ENCODE measurements around the gene ANGPTL2. TPM values are rescaled to one million over a fixed set of nuclear protein-coding genes. Genes with fewer than 3 reads are reported as not detected.

ANGPTL2 gene
- total RNA-seq, 1 experiment from 2014 or later = 5.1 TPM

GRCh38 chr9:127081250-127082185 is 40.9 kb downstream of the ANGPTL2 start:
- no peaks in the 10 kb centered on the region for H3K23me2 ChIP-seq (ENCODE audit: insufficient read length, low read depth, low read length, poor library complexity, severe bottlenecking)
- DNase-seq = no peak
- H3K4me1 Mint-ChIP-seq = peaks cover 20 to 22% of the 10 kb centered on the region in 2 experiments
- H3K4me2 ChIP-seq (ENCODE audit: insufficient read depth, insufficient read length, low read length) = no peak overlapping the region
- WGBS (ENCODE audit: extremely low coverage, insufficient read length, low lambda C conversion rate) = no CpG with 5 or more reads among the region's 8 CpGs
- H3K4ac ChIP-seq (ENCODE audit: low read depth, low read length) = no peak overlapping the region
- no peaks in the 10 kb centered on the region for H4K20me1 ChIP-seq (ENCODE audit: control insufficient read depth, insufficient read depth, insufficient read length)
- H3K9me3 ChIP-seq (ENCODE audit: control insufficient read depth, low read depth, low read length) = no peaks in the 10 kb centered on the region
- H3K36me3 Mint-ChIP-seq (ENCODE audit: insufficient read depth in 1 of 3, low read depth in 3 of 3) = peaks cover 2 to 7% (median 7%) of the 10 kb centered on the region in 3 experiments; a peak in 6 of 7 replicates
- no peak overlapping the region for H3K14ac ChIP-seq (ENCODE audit: insufficient read depth, low read length)
- H3K27me3 ChIP-seq (ENCODE audit: insufficient read depth, low read length) = no peaks in the 10 kb centered on the region
- no peak overlapping the region for H3K18ac ChIP-seq (ENCODE audit: insufficient read length, low read depth, low read length)
- H3T11ph ChIP-seq (ENCODE audit: low read length) = no peak overlapping the region
- no peak overlapping the region for H2BK5ac ChIP-seq (ENCODE audit: insufficient read length, low read length)
- no peak overlapping the region for H3K27ac ChIP-seq (ENCODE audit: insufficient read length, low read depth, low read length)
- no peak overlapping the region for H4K8ac ChIP-seq (replicated peaks; ENCODE audit: insufficient read length, low read depth, low read length)
- no peaks in the 10 kb centered on the region; a peak in 1 of 5 replicates for H3K9me3 Mint-ChIP-seq
- H3K9ac ChIP-seq (ENCODE audit: extremely low read depth, insufficient read length, low read length) = no peak overlapping the region
- H3K4me3 Mint-ChIP-seq = no peak overlapping the region
- H2BK120ac ChIP-seq (ENCODE audit: low read depth, low read length, poor library complexity, severe bottlenecking) = no peak overlapping the region
- no peak overlapping the region for H2BK15ac ChIP-seq (ENCODE audit: low read depth, low read length)
- H3K27me3 Mint-ChIP-seq (ENCODE audit: low read depth) = peaks cover 3% of the 10 kb centered on the region; the same call in 1 of the 2 replicates
- H3K23ac ChIP-seq (ENCODE audit: insufficient read length, low read depth, low read length) = no peak overlapping the region
- no peaks in the 10 kb centered on the region for H3K79me2 ChIP-seq (ENCODE audit: insufficient read depth, low read length)
- H2BK20ac ChIP-seq (ENCODE audit: low read depth, low read length, poor library complexity, severe bottlenecking) = no peak overlapping the region
- H4K5ac ChIP-seq (ENCODE audit: insufficient read length, low read depth, low read length) = no peak overlapping the region
- H2BK12ac ChIP-seq (ENCODE audit: insufficient read length, low read depth, low read length) = no peak overlapping the region
- TF ChIP-seq, protein P1, sequence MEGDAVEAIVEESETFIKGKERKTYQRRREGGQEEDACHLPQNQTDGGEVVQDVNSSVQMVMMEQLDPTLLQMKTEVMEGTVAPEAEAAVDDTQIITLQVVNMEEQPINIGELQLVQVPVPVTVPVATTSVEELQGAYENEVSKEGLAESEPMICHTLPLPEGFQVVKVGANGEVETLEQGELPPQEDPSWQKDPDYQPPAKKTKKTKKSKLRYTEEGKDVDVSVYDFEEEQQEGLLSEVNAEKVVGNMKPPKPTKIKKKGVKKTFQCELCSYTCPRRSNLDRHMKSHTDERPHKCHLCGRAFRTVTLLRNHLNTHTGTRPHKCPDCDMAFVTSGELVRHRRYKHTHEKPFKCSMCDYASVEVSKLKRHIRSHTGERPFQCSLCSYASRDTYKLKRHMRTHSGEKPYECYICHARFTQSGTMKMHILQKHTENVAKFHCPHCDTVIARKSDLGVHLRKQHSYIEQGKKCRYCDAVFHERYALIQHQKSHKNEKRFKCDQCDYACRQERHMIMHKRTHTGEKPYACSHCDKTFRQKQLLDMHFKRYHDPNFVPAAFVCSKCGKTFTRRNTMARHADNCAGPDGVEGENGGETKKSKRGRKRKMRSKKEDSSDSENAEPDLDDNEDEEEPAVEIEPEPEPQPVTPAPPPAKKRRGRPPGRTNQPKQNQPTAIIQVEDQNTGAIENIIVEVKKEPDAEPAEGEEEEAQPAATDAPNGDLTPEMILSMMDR (conservative IDR thresholded peaks at IDR 0.05) = no peak
- no peak overlapping the region for H3K56ac ChIP-seq (ENCODE audit: insufficient read length, low read depth, low read length)
- H3K79me1 ChIP-seq (ENCODE audit: insufficient read depth, low read depth, low read length, poor library complexity, severe bottlenecking) = no peaks in the 10 kb centered on the region
- no peak overlapping the region for H2AK5ac ChIP-seq (ENCODE audit: insufficient read length, low read length)
- peak overlapping the region in 1 of 3 experiments; percentile 80; a peak in 1 of 7 replicates for H3K27ac Mint-ChIP-seq
- H2AFZ ChIP-seq (ENCODE audit: low read length) = no peak overlapping the region
- H3K4me1 ChIP-seq (ENCODE audit: insufficient read depth, low read length) = peaks cover 9% of the 10 kb centered on the region
- H4K91ac ChIP-seq (ENCODE audit: insufficient read length, low read depth, low read length) = no peak overlapping the region
